Left lung (tissue), 10 donors: Measurements from ENCODE around the gene AOPEP. TPM values are rescaled to one million over a fixed set of nuclear protein-coding genes. Genes with fewer than 3 reads are reported as not detected.
A peak's percentile ranks its signal among the peaks of the same experiment; 100 is the strongest.

Source experiments
- ATAC-seq: fragments of 200-7000 bp; cut with Tn5 transposase; one replicate; pipeline ENCODE4 v1.9.1; 2020; ENCODE audit warnings: moderate library complexity
- DNase-seq, 4 donors: peaks; one replicate each; pipeline ENCODE4 v3.0.0-alpha.2; 2013 to 2020
- H3K27ac ChIP-seq, 2 donors: fragments of 200-600 bp; sonication (generic) in 1 of 2; one replicate each; pipeline versions ENCODE4 v1.5.0 to v1.8.0; 2020 to 2021
- H3K27me3 ChIP-seq, 2 donors: fragments of 200-600 bp; sonication (generic) in 1 of 2; one replicate each; pipeline versions ENCODE4 v1.5.0 to v1.8.0; 2020 to 2021
- H3K36me3 ChIP-seq, 2 donors: fragments of 200-600 bp; sonication (generic) in 1 of 2; one replicate each; pipeline versions ENCODE4 v1.5.0 to v1.8.0; 2020 to 2021
- H3K4me1 ChIP-seq, 2 donors: fragments of 200-600 bp; one replicate each; pipeline ENCODE4 v1.8.0; 2021
- H3K4me3 ChIP-seq, 2 donors: fragments of 200-600 bp; sonication (generic) in 1 of 2; one replicate each; pipeline versions ENCODE4 v1.5.0 to v1.8.0; 2020 to 2021; ENCODE audit warnings: mild to moderate bottlenecking in 1 of 2
- H3K9me3 ChIP-seq, 2 donors: fragments of 200-600 bp; sonication (generic) in 1 of 2; one replicate each; pipeline versions ENCODE4 v1.5.0 to v1.8.0; 2020 to 2021
- intact Hi-C, 2 donors: fragments of 100-400 bp; cut with DNase I; formaldehyde crosslinking; loops; one replicate each; pipeline versions ENCODE4 v1.11.2 to v1.14.2; 2022
- polyA plus RNA-seq, 6 donors: library from polyadenylated mRNA; unstranded; fragments of 120-200 nt; gene quantifications; one replicate each; pipeline ENCODE4 v1.2.1, GENCODE V29; 2013; ENCODE audit not compliant: insufficient read length in 6 of 6
- total RNA-seq, 2 donors: library from RNA; stranded (reverse); fragmentation: NEBNext Ultra II Directional; extraction: Animal tissue kit (Norgen Biotek cat#: 25700); gene quantifications; one replicate each; pipeline ENCODE4 v1.2.1, GENCODE V29; 2021
- TF ChIP-seq, protein P1 (sequence below), 2 donors: fragments of 200-600 bp; sonication (generic) in 1 of 2; IDR thresholded peaks; one replicate each; pipeline versions ENCODE4 v1.5.0 to v1.8.0; 2021; ENCODE audit warnings: antibody characterized with exemption in 2 of 2
- donor health status: DM: no; HTN: yes; CAD: no.
- donor health status: DM: no; HTN: no; CAD: no.

The AOPEP gene
- total and polyA plus RNA-seq, 8 donors, result 32.5 to 83.2 (median 39.9) TPM

- Histone ChIP-seq H3K4me1 (no peaks in the 10 kb centered on the region), H3K9me3 (no peaks in the 10 kb centered on the region), H3K4me3 (no peak overlapping the region), H3K36me3 (no peaks in the 10 kb centered on the region), H3K27ac (no peak overlapping the region), H3K27me3 (no peaks in the 10 kb centered on the region)
- DNase-seq (no peak), ATAC-seq (no peak)
- TF ChIP-seq, protein P1, sequence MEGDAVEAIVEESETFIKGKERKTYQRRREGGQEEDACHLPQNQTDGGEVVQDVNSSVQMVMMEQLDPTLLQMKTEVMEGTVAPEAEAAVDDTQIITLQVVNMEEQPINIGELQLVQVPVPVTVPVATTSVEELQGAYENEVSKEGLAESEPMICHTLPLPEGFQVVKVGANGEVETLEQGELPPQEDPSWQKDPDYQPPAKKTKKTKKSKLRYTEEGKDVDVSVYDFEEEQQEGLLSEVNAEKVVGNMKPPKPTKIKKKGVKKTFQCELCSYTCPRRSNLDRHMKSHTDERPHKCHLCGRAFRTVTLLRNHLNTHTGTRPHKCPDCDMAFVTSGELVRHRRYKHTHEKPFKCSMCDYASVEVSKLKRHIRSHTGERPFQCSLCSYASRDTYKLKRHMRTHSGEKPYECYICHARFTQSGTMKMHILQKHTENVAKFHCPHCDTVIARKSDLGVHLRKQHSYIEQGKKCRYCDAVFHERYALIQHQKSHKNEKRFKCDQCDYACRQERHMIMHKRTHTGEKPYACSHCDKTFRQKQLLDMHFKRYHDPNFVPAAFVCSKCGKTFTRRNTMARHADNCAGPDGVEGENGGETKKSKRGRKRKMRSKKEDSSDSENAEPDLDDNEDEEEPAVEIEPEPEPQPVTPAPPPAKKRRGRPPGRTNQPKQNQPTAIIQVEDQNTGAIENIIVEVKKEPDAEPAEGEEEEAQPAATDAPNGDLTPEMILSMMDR (IDR thresholded peaks at IDR 0.05), result no peak
- intact Hi-C loops, result loop anchor here (5.0 to 10.0 kb wide), 2 partner anchors 444 to 447 kb away; no protein-coding TSS in a partner anchor
These were observed 45.9 kb upstream of the AOPEP start for GRCh38 chr9:94680621-94681020.

DNA sequence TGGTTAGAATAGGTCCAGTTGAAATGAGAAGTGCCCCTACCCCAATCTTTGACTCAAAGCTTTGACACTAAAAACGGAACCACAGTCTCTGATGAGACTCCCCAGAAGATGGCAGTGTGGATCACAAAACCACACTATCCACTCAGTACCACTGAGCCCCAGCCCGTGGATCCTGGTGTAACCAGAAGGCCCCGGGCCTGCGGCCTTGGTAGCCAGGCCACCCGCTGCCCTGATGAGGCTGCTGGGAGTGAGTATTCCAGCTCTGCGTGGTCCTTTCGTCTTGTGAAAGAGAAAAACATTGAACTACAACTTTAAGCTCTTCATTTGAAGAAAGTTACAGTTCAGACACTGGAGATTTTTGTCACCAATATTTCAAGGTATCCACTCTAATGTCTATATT lies 45.0 kb upstream of the AOPEP start:
- peak; percentile 100 for ATAC-seq
- Histone ChIP-seq H3K36me3 (no peaks in the 10 kb centered on the region), H3K27me3 (no peaks in the 10 kb centered on the region), H3K4me3 (no peak overlapping the region), H3K27ac (no peak overlapping the region), H3K4me1 (no peaks in the 10 kb centered on the region), H3K9me3 (no peaks in the 10 kb centered on the region)
- TF ChIP-seq, protein P1 (IDR thresholded peaks at IDR 0.05), result peak; percentile 61 to 70
- intact Hi-C loops, result loop anchor here (5.0 to 10.0 kb wide), 2 partner anchors 443 to 446 kb away; no protein-coding TSS in a partner anchor
- DNase-seq, result peak in 3 of 4 donors; percentile 66 to 84 (median 76)

- intact Hi-C loops, result loop anchor here in 1 of 2 donors (10.0 kb wide), 1 partner anchor 439 kb away; no protein-coding TSS in a partner anchor
- H3K36me3 ChIP-seq, result no peaks in the 10 kb centered on the region
- no peak for ATAC-seq
These were observed 41.1 kb upstream of the AOPEP start for GRCh38 chr9:94685359-94685758.

DNA sequence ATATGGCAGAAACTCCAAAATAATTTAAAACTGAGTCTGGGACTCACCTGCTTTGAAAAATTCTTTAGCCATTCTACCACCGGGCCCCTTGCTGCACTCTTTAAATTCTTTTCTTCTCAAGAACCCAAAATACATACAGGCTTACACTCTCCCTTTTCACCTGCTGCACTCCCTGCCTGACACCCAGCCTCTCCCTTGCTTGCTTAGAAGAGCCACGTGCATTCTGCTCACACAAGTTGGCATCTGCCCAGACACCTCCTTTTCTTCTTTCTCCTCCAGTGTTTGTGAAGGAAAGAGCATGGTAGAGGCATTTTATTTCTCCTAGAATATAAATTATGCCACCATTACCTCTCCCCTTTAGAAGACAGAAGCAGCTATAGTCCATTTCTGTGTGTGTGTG lies 39.0 kb upstream of the AOPEP start:
- Histone ChIP-seq H3K9me3 (no peaks in the 10 kb centered on the region), H3K27me3 (no peaks in the 10 kb centered on the region), H3K4me1 (no peaks in the 10 kb centered on the region), H3K27ac (no peak overlapping the region), H3K4me3 (no peak overlapping the region), H3K36me3 (no peaks in the 10 kb centered on the region)
- TF ChIP-seq, protein P1 (IDR thresholded peaks at IDR 0.05), result no peak
- DNase-seq (no peak), ATAC-seq (no peak)
- intact Hi-C loops, result loop anchor here in 1 of 2 donors (10.0 kb wide), 1 partner anchor 437 kb away; no protein-coding TSS in a partner anchor

More at GRCh38 chr9:94685359-94685758, 41.1 kb upstream of the AOPEP start:
- H3K9me3 ChIP-seq, result no peaks in the 10 kb centered on the region
- H3K27ac ChIP-seq, result no peak overlapping the region
- TF ChIP-seq, protein P1 (IDR thresholded peaks at IDR 0.05), result no peak
- H3K27me3 ChIP-seq, result no peaks in the 10 kb centered on the region
- no peak for DNase-seq
- no peaks in the 10 kb centered on the region for H3K4me1 ChIP-seq
- H3K4me3 ChIP-seq, result no peak overlapping the region

- H3K9me3 ChIP-seq, result no peaks in the 10 kb centered on the region
- no peaks in the 10 kb centered on the region for H3K36me3 ChIP-seq
- no peaks in the 10 kb centered on the region for H3K27me3 ChIP-seq
- TF ChIP-seq, protein P1 (IDR thresholded peaks at IDR 0.05), result no peak
- H3K4me1 ChIP-seq, result peaks cover 0 to 4% of the 10 kb centered on the region in 2 donors
- intact Hi-C loops, result no loop called here
- DNase-seq, result no peak
- ATAC-seq, result no peak
- H3K27ac ChIP-seq, result no peak overlapping the region
- H3K4me3 ChIP-seq, result no peak overlapping the region
These were observed 36.2 kb upstream of the AOPEP start for GRCh38 chr9:94690344-94690743.
